ENCODE results near the gene CDC42EP4. TPM values are rescaled to one million over a fixed set of nuclear protein-coding genes. Genes with fewer than 3 reads are reported as not detected.
A peak's percentile ranks its signal among the peaks of the same experiment; 100 is the strongest.

The CDC42EP4 gene
- total and polyA plus RNA-seq, 10 donors, result 7.9 to 69.6 (median 43.3) TPM

DNA sequence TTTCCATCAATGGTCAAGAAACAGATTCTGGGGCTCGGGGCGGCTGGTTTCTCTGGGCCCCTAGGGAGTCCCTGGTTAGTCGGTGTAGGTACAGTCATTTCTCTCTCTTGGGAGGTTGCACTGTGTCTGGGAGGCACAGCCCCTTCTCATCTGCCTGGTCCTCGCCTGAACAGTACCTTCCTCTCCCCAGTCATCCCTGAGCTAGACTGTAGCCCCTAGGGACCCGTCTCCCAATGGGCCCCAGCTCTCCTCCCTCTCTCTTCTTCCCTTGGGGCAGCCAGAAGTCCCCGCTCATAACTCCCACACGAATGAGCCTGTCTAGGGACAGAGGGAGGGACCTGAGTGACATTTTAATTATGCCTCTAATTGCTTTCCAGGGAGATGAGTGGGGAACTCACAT, 29.9 kb downstream of the CDC42EP4 start:
- H3K27ac ChIP-seq, result peak overlapping the region in 1 of 8 donors; percentile 18
- peaks cover 0 to 4% (median 0%) of the 10 kb centered on the region in 7 donors for H3K27me3 ChIP-seq (replicated peaks in 1 of 7)
- 57 to 72% (median 68%) methylated on average over 7 of the region's 7 CpGs for WGBS, 5 donors
- no peak overlapping the region for H3K4me3 ChIP-seq
- intact Hi-C loops (cut with DNase I; ENCODE audit: low total_unique reads), result no loop called here
- peaks cover 0 to 56% (median 19%) of the 10 kb centered on the region in 6 donors for H3K4me1 ChIP-seq
- TF ChIP-seq POLR2A (IDR thresholded peaks at IDR 0.05) (no peak), POLR2AphosphoS5 (IDR thresholded peaks at IDR 0.05) (peak in 1 of 3 donors; percentile 8)
- TF ChIP-seq, protein P1, sequence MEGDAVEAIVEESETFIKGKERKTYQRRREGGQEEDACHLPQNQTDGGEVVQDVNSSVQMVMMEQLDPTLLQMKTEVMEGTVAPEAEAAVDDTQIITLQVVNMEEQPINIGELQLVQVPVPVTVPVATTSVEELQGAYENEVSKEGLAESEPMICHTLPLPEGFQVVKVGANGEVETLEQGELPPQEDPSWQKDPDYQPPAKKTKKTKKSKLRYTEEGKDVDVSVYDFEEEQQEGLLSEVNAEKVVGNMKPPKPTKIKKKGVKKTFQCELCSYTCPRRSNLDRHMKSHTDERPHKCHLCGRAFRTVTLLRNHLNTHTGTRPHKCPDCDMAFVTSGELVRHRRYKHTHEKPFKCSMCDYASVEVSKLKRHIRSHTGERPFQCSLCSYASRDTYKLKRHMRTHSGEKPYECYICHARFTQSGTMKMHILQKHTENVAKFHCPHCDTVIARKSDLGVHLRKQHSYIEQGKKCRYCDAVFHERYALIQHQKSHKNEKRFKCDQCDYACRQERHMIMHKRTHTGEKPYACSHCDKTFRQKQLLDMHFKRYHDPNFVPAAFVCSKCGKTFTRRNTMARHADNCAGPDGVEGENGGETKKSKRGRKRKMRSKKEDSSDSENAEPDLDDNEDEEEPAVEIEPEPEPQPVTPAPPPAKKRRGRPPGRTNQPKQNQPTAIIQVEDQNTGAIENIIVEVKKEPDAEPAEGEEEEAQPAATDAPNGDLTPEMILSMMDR (IDR thresholded peaks at IDR 0.05 in 8 of 11, conservative IDR thresholded peaks at IDR 0.05 in 3 of 11), result no peak
- peaks cover 0 to 33% (median 12%) of the 10 kb centered on the region in 6 donors for H3K36me3 ChIP-seq
- H3K9me3 ChIP-seq, result no peaks in the 10 kb centered on the region
- DNase-seq, result no peak

GRCh38 chr17:73280191-73280590, 31.6 kb downstream of the CDC42EP4 start:
- no peak overlapping the region for H3K27ac ChIP-seq
- no peak for DNase-seq
- TF ChIP-seq POLR2A (IDR thresholded peaks at IDR 0.05) (no peak), POLR2AphosphoS5 (IDR thresholded peaks at IDR 0.05) (no peak)
- TF ChIP-seq, protein P1 (IDR thresholded peaks at IDR 0.05 in 8 of 11, conservative IDR thresholded peaks at IDR 0.05 in 3 of 11), result no peak
- H3K9me3 ChIP-seq, result no peaks in the 10 kb centered on the region
- intact Hi-C loops (cut with DNase I; ENCODE audit: low total_unique reads), result no loop called here
- H3K36me3 ChIP-seq, result peaks cover 0 to 19% (median 5%) of the 10 kb centered on the region in 6 donors
- peaks cover 0 to 4% (median 0%) of the 10 kb centered on the region in 7 donors for H3K27me3 ChIP-seq (replicated peaks in 1 of 7)
- no peak overlapping the region for H3K4me3 ChIP-seq
- WGBS, 5 donors, result 93 to 98% (median 96%) methylated on average over 12 of the region's 12 CpGs
- H3K4me1 ChIP-seq, result peaks cover 0 to 39% (median 11%) of the 10 kb centered on the region in 6 donors

DNA sequence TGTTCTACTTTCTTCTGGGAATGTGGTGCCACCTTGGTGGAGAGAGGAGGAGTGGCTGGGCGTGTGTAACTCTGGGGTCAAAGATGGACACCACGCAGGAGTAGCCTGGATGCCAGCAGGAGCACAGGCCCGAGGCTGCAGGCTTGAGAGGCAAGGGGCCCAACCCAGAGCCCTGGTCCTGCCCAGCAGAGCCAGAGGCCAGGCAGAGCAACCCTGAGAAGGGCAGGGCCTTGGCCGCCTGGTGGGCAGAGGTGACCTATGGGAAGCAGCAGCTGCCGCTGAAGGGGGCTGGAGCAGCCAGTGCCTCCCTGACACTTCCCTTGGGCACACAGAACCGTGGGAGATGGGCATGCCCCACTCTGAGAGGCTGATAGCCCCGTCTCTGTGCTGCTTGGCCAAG, 32.1 kb downstream of the CDC42EP4 start:
- TF ChIP-seq POLR2A (IDR thresholded peaks at IDR 0.05) (no peak), POLR2AphosphoS5 (IDR thresholded peaks at IDR 0.05) (peak in 2 of 3 donors; percentile 35 to 49)
- TF ChIP-seq, protein P1 (IDR thresholded peaks at IDR 0.05 in 8 of 11, conservative IDR thresholded peaks at IDR 0.05 in 3 of 11), result no peak
- Histone ChIP-seq H3K9me3 (no peaks in the 10 kb centered on the region), H3K36me3 (peaks cover 0 to 14% (median under 1%) of the 10 kb centered on the region in 6 donors), H3K27ac (peak overlapping the region in 2 of 8 donors; percentile 4 to 18), H3K4me1 (peaks cover 0 to 34% (median 11%) of the 10 kb centered on the region in 6 donors), H3K27me3 (replicated peaks in 1 of 7) (peaks cover 0 to 4% (median 0%) of the 10 kb centered on the region in 7 donors), H3K4me3 (no peak overlapping the region)
- WGBS, 5 donors, result 75 to 92% (median 86%) methylated on average over 6 to 7 of the region's 7 CpGs
- intact Hi-C loops (cut with DNase I; ENCODE audit: low total_unique reads), result no loop called here
- DNase-seq, result no peak

DNA sequence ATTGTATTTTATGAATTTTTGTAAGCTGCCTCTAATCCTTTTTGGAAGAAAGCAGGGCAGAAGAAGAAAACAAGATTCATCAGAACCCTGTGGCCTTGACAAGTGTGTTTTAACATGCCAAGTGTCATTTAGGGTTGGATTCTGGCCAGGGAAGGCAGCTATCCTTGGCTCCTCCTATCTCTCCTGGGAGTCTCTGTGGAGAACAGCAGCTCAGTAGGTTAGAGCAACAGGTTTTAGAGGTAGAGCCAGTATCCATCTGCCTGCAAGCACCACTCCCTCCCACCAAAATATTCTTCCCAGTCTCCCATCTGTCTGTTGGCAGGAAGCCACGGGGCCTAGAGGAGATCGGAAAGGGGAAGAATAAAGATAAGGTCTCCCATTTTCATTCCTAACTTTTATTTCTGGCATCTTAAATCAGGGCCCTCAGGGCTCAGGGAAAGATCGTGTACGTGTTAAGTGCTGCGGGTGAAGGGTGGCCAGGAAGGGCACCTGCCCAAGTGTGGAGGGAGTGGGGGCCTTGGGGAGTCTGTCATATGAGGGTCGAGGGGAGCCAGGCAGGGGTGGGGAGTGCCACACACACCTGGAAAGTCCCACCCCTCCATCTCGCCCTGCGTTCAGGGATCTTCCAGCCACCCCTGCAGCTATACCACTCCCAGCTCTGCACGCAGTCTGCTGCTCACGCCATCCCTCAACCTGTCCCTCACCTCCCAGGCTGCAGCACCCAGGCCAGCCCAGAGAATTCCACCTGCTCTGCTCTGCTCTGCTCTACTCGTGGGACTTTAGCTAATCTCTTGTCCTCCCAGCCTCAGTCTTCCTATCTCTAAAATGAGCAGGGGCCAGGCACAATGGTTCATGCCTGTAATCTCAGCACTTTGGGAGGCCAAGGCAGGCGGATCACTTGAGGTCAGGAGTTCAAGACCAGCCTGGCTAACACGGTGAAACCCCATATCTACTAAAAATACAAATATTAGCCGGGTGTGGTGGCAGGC, 33.0 kb downstream of the CDC42EP4 start:
- TF ChIP-seq, protein P1 (IDR thresholded peaks at IDR 0.05 in 8 of 11, conservative IDR thresholded peaks at IDR 0.05 in 3 of 11), result no peak
- TF ChIP-seq POLR2A (IDR thresholded peaks at IDR 0.05) (no peak), POLR2AphosphoS5 (IDR thresholded peaks at IDR 0.05) (peak in 2 of 3 donors; percentile 22 to 40)
- Histone ChIP-seq H3K27ac (peak overlapping the region in 5 of 8 donors; percentile 5 to 46 (median 38)), H3K9me3 (no peaks in the 10 kb centered on the region), H3K36me3 (peaks cover 0 to 6% (median 0%) of the 10 kb centered on the region in 6 donors), H3K27me3 (replicated peaks in 1 of 7) (peaks cover 0 to 4% (median 0%) of the 10 kb centered on the region in 7 donors), H3K4me3 (no peak overlapping the region), H3K4me1 (peaks cover 0 to 28% (median 11%) of the 10 kb centered on the region in 6 donors)
- WGBS, 5 donors, result 60 to 72% (median 69%) methylated on average over 13 to 14 of the region's 14 CpGs
- intact Hi-C loops (cut with DNase I; ENCODE audit: low total_unique reads), result no loop called here
- DNase-seq, result no peak
